GM19397 (cell line): ENCODE measurements around the gene CD99L2.
"Not testable (repeated sequence)": the region's sequence is repeated elsewhere in the genome, so short reads cannot be mapped to it uniquely, and the experiment has no call there.

Experiments used
- ATAC-seq: cut with Tn5 transposase; IDR thresholded peaks from one replicate; pipeline ENCODE4 v1.9.1; 2021; ENCODE audit warnings: mild to moderate bottlenecking, moderate library complexity; ENCODE audit not compliant: unreplicated experiment

CD99L2 gene

DNA sequence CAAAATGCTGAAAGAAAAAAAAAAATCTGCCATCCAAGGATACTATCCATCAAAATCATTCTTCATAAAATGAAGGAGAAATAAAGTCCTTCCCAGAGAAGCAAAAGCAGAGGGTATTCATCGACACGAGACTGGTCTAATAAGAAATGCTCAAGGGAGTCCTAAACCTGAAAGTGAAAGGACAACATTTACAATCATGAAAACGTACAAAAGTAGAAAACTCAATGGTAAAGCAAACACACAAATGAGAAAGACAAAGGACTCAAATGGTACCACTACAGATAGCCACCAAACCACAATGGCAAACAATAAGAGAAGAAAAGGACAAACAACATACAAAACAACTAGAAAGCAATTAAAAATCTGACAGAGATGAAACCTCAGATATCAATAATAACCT is 41.0 kb downstream of the CD99L2 start:
- ATAC-seq: no peak

DNA sequence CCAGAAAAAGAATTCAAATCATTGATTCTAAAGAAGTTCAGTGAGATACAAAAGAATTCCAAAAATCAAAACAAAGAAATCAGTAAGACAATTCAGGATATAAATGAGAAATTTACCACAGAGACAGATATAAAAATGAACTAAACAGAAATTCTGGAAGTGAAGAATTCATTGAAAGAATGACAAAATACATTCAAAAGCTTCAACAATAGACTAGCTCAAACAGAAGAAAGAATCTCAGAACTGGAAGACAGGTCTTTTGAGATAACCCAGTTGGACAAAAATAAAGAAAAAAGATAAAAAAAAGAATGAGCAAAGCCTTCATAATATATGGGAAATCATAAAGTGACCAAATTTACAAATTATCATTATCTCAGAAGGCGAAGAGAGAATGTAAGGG is 41.7 kb downstream of the CD99L2 start:
- no peak for ATAC-seq

DNA sequence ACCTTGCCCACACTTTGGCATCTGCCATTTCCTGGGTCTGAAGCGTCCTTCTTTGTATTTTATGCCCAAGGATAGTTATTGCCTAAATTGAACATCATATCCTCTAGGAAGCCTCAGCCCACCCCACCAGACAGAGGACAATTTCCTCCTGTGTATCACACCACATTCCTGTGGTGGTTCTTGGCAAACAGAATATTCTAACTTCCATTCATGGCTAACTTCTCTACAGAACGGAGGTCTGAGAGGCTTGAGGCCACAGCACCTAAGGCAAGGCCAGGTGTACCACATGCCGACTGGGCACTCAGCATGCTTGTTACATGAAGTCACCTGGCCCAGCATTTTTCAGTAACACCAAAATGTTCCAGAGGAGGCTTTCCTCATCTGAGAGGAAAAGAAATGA is 42.4 kb downstream of the CD99L2 start:
- ATAC-seq: no peak

DNA sequence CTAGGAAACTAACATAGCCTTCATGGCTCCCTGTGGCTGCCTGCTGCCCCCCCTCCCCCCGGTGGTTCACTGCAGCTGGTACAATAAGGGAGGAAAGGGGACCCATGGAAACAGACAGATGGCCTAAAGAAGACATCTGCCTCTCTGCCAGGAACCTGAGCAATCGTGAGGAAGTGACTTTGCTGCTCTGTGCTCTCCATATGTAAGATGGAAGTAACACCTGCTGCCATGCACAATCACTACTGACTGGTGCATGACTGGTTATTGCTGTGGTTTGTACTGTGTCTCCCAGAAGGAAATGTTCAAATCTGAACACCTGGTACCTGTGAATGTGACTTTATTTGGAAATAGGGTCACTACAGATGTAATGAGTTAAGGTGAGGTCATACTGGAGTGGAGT is 43.6 kb downstream of the CD99L2 start:
- no peak for ATAC-seq

DNA sequence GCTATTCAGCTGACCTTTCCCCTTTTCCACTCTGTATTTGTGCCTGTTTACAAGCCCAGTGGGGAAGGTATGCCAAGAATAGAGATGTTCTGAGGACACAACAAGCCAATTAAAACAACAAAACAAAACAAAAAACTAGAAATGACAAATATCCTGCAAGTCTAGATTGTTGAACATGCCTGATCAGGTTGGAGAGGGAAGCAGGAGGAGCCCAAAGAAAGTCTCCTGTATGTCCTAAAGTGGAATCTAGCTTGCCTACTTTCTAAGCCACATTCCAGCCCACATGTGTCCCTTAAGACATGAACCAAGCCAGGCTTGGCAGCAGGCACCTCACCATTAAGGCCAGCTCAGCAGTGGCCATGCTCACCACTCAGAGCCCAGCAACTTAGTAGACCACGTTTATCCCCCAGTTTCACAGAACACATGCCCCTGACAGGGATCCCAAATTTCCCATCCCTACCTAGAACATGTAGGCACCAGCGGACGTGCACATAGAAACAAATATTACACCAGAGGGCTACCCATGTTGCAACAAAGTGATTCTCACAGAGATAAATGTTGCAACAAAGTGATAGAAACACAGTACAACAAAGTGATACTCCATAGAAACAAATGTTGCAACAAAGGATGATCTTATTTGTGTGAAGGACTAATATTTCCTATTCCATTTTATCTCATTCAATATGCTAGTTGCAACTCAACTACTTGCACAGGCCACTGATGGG is 48.3 kb downstream of the CD99L2 start:
- ATAC-seq: no peak

DNA sequence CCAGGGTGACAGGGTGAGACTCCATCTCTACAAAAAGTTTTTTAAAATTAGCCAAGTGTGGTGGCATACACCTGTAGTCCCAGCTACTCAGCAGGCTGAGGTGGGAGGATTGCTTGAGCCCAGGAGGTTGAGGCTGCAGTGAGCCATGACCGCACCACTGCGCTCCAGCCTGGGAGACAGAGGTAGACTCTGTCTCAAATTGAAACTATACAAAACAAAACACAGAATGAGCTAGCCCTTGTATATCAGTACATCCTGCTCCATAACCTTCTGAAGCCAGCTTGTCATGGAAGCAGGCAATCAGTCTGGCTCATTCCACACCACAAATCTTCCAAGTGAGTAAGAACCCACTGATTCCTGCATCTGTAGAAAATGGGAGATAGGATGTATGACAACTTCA is 49.0 kb downstream of the CD99L2 start:
- ATAC-seq: peak; percentile 61

DNA sequence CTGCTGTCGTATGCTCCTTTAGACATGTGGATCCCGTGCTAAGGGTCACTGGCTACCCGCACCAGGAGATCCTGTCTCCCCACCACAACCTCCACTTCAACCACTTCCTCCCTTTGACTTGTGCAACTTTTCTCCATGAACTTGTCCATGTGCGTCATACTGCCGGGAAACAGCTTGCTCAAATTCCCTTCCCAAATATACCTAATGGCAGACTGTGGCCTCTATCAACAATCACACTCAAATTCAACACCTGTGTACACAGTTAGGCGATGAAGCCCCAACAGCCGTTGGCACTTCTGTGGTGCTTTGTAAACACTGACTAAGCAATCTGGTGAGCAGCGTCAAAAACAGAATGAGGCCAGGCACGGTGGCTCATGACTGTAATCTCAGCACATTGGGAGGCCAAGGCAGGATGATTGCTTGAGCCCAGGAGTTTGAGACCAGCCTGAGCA is 49.5 kb downstream of the CD99L2 start:
- ATAC-seq: no peak

DNA sequence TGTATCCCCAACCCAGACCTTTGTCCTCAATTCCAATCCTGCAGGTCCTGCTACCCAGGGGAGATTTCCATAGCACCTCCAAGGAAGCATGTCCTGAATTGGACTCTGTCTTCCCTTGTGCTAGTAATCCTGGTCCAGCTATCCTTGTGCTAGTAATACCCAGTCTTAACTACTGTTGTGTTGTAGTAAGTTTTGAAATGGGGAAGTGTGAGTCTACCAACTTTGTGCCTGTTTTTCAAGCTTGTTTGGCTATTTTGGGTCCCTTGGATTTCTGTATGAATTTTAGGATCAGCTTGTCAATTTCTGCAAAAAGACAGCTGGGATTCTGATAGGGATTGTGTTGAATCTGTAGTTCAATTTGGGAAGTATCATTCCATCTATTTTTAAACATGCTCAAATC is 51.4 kb downstream of the CD99L2 start:
- no peak for ATAC-seq

DNA sequence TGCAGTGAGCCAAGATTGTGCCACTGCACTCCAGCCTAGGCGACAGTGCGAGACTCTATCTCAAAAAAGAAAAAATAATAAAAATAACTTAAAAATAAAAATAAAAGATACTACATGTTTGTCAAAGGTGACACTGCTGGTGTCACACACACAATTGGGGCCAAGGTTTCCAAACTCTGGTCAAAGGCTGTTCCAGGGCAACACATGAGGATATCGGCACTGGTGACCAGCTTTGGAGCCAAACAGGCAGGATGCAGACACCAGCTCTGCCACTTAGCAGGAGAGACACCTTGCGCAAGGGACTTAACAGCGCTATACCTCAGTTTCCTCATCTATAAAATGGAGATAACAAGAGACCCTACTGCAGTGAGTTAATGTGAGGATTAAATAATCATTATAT is 52.3 kb downstream of the CD99L2 start:
- ATAC-seq: no peak

DNA sequence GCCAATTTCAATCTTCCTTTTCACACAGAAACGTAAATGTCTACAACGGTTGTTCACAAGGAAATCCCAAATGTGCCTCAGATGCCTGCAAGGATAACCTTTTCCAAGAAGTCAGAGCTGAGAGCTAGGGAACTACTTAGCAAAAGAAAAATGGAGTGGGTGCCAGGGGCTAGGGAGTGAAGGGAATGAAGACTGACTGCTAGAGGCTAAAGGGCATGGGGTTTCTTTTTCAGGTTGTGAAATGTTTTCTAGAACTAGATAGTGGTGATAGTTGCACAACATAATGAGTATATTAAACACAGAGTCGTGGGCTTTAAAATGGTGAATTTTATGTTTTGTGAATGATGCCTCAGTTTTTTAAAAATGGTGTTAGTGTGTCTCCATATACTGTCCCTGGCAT is 53.4 kb downstream of the CD99L2 start:
- no peak for ATAC-seq

DNA sequence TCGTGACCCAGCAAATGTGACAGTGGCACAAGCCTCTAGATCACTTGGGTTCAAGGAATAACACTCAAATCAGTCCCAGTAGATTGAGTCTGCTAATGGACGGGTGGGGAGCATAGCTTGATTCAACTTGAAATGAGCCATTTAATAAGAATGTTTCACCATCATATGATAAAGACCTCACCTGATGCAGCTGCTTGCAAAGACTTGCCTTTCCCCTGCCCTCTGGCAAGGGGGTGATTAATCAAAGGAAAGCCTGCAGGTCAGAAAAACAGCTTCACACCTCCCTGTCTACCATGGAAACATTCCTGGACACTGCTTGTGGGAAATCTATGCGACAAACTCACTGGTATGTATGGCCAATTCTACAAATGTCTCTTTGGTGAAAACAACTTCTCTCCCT is 54.5 kb downstream of the CD99L2 start:
- ATAC-seq: no peak

DNA sequence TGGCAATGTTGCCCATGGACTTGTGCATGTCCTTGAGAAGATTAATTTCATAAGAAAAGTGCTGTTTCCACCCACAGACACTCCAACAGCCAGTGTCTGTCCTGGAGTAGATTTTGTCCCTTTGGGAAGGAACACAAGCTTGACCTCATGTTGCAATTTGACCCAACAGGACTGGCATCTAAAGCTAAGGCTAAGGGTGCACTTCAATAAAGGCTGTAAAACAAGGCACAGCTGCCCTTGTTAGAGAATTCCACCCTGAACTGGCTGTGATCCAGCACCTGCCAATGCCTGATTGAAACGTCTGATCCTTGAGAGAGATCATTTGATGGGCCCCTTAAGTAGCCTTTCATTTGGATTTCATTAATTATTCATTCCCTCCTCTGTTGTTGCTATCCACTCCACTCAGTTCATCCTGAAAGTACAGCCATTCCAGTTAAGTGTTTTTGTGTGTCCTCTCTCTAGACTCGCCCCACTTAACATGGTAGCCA is 56.2 kb downstream of the CD99L2 start:
- no peak for ATAC-seq

DNA sequence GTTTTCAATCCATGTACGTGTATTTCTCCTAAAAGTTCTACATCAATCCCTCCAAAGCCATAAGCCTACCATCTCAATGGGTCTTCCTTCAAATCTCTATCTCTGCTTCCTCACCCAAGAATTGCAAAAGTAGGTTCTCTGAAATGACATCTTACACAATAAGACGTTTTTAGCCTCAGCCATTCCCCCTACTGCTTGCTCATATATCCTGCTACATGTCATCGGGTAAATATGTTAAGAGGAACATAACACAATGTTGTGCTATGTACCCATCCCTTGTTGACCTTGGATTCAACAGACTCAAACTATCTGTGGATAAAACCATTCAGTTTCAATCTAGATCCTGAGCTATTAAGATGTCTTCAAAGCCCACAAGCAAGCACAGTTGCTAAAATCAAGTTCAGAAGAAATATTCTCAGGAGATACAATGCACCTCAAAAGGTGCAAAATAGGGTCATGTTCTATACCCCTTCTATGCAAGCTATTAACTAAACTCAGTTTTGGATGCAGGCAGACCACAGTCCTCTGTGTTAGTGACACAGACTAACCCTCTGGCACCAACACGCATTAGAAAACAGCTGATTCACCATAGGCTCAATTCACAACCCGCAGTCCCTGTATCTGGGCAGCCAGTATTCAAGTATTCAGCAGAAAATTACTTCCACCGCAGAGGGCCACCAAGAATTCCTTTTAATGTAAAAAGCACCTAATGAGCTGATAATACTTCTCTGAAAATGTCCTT is 56.8 kb downstream of the CD99L2 start:
- no peak for ATAC-seq

DNA sequence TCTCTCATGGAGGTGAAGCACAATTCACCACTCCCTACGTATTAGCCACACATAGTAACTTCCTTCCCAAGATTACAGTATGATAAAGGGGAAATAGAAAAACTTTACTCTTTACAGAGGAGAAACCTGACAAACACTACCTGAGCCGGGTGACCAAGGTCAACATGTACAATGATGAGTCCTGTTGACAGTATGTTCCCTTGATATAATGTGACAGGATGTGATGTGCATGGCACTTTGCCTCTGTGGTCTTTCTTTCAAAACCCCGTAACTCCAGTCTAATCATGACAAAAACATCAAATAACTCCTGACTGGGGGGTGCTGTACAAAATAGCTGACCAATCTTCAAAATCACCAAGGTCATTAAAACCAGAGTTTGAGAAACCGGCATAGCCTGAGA is 60.6 kb downstream of the CD99L2 start:
- no peak for ATAC-seq

DNA sequence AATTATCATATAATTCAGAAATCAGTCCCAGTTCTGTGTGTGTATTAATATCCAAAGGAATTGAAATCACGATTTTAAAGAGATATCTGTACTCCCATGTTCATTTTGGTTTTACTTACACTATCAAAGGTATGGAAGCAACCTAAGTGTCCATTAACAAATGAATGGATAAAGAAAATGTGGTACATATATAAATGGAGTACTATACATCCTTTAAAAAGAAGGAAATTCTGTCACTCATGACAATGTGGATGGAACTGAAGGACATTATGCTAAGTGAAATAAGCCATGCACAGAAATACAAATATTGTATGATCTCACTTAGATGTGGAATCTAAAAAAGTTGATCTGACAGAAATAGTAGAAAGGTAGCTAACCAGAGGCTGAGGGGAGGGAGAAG is 63.8 kb downstream of the CD99L2 start:
- no peak for ATAC-seq

DNA sequence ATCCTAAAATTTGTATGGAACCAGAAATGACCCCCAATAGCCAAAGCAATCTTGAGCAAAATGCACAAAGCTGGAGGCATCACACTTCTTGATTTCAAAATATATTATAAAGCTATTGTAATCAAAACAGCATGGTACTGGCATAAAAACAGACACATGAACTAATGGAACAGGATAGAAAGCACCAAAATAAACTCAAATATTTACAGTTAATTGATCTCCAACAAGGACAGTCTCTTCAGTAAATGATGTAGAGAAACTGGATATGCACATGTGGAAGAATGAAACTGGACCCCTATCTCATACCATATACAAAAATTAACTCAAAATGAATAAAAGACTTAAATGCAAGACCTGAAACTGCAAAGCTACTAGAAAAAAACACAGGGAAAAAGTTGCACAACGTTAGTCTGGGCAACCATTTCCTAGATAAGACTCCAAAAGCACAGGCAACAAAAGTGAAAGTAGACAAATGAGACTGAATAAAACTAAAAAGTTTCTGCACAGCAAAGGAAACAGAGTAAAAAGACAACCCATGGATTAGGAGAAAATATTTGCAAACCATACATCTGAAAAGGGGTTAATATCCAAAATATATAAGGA is 64.9 kb downstream of the CD99L2 start:
- ATAC-seq: no peak

DNA sequence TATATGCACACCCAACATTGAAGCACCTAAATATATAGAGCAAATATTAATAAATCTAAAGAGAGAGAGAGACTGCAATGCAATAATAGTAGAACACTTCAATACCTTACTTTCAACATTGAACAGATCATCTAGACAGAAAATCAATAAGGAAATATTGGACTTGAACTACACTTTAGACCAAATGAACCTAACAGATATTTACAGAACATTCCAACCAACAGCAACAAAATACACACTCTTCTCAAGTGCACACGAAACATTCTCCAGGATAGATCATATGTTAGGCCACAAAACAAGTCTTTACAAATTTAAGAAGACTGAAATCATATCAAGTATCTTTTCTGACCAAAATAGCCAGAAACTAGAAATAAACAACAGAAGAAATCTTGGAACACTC is 66.6 kb downstream of the CD99L2 start:
- ATAC-seq: no peak

DNA sequence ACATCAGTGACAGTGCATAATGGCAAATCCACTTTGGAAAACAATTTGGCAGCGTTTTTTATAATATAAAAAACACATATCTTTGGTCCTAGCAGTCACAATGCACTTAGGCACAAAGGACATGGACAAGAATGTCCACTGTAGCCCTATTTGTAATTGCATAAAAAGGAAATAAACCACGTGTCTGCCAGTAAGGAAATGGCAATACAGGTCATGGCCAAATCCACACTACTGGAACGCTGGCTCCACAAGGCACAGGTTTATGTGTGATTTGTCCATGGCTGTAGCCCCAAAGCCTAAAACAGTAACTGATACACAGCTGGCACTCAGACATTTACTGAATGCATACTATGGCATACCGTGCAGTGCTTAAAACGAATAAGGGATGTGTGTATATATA is 69.7 kb downstream of the CD99L2 start:
- ATAC-seq: no peak

DNA sequence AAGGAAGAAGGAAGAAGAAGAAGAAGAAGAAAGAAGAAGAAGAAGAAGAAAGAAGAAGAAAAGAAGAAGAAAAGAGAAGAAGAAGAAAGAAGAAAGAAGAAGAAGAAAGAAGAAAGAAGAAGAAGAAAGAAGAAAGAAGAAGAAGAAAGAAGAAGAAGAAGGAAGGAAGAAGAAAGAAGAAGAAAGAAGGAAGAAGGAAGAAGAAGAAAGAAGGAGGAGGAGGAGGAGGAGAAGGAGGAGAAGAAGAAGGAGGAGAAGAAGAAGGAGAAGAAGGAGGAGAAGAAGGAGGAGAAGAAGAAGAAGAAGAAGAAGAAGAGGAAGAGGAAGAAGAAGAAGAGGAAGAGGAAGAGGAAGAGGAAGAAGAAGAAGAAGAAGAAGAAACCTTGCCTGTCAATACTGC is 74.1 kb downstream of the CD99L2 start:
- ATAC-seq: not testable (repeated sequence)

DNA sequence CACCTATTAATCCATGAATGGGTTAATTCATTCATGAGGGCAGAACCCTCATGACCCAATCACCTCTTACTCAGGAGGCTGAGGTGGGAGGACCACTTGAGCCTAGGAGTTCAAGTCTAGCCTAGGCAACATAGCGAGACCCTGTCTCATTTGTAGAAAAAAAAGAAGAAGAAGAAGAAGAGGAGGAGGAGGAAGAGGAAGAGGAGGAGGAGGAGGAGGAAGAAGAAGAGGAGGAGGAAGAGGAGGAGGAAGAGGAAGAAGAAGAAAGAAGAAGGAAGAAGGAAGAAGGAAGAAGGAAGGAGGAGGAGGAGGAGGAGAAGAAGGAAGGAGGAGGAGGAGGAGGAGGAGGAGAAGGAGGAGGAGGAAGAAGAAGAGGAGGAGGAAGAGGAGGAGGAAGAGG is 74.6 kb downstream of the CD99L2 start:
- ATAC-seq: not testable (repeated sequence)

DNA sequence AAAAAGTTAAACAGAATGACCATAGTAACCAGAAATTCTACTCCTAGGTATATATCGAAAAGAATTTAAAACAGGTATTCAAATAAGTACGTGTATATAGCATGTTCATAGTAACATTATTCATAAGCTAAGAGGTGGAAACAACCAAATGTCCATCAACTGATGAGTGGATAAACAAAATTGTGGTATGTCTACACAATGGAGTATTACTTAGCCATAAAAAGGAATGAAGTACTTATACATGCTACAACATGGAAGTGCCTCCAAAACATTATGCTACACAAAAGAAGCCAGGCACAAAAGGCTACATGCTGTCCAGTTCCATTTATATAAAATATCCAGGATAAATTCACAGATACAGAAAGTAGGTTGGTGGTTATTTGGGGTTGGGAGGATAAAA is 76.5 kb downstream of the CD99L2 start:
- no peak for ATAC-seq

DNA sequence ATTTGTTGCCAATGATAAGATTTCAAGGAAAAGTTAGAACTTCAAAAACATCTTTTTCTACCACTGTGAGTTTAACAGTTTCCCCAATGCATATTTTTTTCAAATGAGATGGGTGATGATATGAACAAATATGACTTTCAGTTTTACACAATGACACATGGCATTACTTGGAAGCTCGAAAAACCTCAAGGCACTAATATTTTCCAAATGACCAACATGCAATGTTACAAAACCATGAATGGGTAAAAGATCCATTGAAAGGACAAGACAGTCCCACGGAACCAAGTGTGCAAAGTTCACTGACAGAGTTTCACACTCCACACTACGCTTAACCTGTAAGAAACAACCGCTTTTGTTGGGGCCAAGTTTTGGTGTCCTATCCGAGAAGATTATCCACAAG is 84.5 kb downstream of the CD99L2 start:
- no peak for ATAC-seq
